ENCODE data around the gene MAD1L1. TPM values are rescaled to one million over a fixed set of nuclear protein-coding genes. Genes with fewer than 3 reads are reported as not detected.

MAD1L1 gene
- total RNA-seq, 1 donor from 2014 or later: 32.7 TPM

DNA sequence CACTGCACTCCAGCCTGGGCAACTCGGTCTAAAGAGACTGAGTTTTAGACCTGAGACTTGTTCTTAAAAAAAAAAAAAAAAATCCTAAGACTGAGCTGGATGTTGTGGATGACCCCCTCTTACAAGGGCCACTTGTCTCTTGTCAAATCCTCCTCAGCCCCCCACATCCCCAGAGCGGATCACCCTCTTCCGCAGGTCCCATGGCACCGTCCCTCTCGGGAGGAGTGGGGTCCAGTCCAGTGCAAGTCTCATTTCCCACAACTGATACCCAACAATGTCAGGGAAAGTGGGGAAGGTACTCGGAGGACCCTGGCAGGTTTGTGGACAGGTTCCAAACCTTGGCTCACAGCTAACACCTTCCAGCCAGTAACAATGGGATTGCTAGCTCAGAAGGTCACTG lies 462.4 kb downstream of the MAD1L1 start:
- peak; percentile 49 for DNase-seq (ENCODE audit: extremely low spot score, unreplicated experiment)
- Mint-ChIP-seq H3K27me3 (ENCODE audit: unreplicated experiment) (peaks cover 17% of the 10 kb centered on the region), H3K4me1 (ENCODE audit: unreplicated experiment) (no peaks in the 10 kb centered on the region), H3K36me3 (ENCODE audit: unreplicated experiment) (no peaks in the 10 kb centered on the region), H3K4me3 (ENCODE audit: unreplicated experiment) (no peak overlapping the region), H3K9me3 (ENCODE audit: unreplicated experiment) (peaks cover 2% of the 10 kb centered on the region), H3K27ac (ENCODE audit: unreplicated experiment) (no peak overlapping the region)
- TF ChIP-seq, protein P1, sequence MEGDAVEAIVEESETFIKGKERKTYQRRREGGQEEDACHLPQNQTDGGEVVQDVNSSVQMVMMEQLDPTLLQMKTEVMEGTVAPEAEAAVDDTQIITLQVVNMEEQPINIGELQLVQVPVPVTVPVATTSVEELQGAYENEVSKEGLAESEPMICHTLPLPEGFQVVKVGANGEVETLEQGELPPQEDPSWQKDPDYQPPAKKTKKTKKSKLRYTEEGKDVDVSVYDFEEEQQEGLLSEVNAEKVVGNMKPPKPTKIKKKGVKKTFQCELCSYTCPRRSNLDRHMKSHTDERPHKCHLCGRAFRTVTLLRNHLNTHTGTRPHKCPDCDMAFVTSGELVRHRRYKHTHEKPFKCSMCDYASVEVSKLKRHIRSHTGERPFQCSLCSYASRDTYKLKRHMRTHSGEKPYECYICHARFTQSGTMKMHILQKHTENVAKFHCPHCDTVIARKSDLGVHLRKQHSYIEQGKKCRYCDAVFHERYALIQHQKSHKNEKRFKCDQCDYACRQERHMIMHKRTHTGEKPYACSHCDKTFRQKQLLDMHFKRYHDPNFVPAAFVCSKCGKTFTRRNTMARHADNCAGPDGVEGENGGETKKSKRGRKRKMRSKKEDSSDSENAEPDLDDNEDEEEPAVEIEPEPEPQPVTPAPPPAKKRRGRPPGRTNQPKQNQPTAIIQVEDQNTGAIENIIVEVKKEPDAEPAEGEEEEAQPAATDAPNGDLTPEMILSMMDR (IDR thresholded peaks at IDR 0.05): no peak

DNA sequence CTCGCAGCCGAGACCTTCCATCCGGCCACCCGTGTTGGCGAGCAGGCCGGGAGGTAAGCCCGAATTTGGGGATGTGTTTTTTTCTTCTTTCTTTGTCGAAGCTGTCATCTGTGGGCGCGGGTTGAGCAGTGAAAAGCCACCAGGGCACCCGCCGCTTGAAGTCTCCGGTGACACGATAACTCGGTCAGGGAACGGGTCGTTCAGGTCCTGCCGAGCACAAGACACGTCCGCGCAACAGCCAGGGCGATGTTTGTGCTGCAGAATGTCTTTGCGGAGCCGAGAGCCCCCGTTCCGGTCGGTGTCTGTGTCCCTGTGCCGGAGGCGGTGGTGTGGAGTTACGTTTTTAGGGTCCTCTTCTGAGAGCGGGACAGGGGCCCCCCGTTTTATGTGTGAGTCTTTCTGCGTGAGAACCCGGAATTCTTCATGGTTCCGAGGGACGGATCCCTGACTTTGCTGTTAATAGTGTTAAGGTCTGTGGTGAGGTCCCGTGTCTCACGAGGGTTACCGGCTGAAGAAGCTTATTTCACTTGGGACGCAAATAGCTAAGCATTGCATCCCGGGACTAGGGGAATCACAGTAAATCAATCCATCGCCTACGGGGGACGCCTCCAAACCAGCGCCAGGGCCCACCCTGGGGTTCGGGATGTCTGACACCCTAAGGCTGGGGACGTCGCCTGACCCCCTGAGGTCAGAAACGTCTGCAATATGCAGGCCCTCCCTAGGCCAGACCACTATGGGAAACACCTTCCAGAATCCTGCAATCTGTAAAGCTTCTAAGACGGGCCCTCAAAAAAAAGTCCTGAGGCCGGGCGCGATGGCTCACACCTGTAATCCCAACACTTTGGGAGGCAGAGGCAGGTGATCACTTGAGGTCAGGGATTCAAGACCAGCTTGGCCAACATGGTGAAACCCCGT lies 463.2 kb downstream of the MAD1L1 start:
- no peak for DNase-seq (ENCODE audit: extremely low spot score, unreplicated experiment)
- Mint-ChIP-seq H3K27me3 (ENCODE audit: unreplicated experiment) (peaks cover 14% of the 10 kb centered on the region), H3K36me3 (ENCODE audit: unreplicated experiment) (no peaks in the 10 kb centered on the region), H3K27ac (ENCODE audit: unreplicated experiment) (no peak overlapping the region), H3K4me3 (ENCODE audit: unreplicated experiment) (no peak overlapping the region), H3K4me1 (ENCODE audit: unreplicated experiment) (no peaks in the 10 kb centered on the region), H3K9me3 (ENCODE audit: unreplicated experiment) (no peaks in the 10 kb centered on the region)
- TF ChIP-seq, protein P1 (IDR thresholded peaks at IDR 0.05): no peak

- Mint-ChIP-seq H3K27me3 (ENCODE audit: unreplicated experiment) (peaks cover 10% of the 10 kb centered on the region), H3K4me3 (ENCODE audit: unreplicated experiment) (no peak overlapping the region), H3K9me3 (ENCODE audit: unreplicated experiment) (no peaks in the 10 kb centered on the region), H3K4me1 (ENCODE audit: unreplicated experiment) (no peaks in the 10 kb centered on the region), H3K36me3 (ENCODE audit: unreplicated experiment) (no peaks in the 10 kb centered on the region), H3K27ac (ENCODE audit: unreplicated experiment) (no peak overlapping the region)
- no peak for DNase-seq (ENCODE audit: extremely low spot score, unreplicated experiment)
- TF ChIP-seq, protein P1 (IDR thresholded peaks at IDR 0.05): no peak
Measured at GRCh38 chr7:1768832-1769231, 463.9 kb downstream of the MAD1L1 start.

DNA sequence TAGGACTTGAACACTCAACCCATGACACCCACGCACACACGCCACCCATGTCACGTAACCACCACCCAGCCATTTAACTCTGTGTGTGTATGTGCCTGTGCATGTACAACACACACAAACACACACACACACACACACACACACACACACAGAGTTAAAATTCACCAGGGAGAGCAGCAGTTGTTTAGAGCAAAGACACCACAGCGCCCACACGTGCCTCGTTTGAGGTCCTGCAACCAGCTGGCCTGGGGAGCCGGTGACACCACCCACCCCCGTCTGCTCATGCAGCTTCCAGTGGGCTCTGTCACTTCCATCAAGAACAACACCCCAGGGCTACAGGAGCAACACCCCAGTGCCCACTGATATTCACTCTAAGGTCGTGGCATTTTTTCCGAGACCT lies 465.2 kb downstream of the MAD1L1 start:
- DNase-seq (ENCODE audit: extremely low spot score, unreplicated experiment): no peak

More for the DNA sequence above, 465.2 kb downstream of the MAD1L1 start:
- peaks cover 3% of the 10 kb centered on the region for H3K27me3 Mint-ChIP-seq (ENCODE audit: unreplicated experiment)
- no peaks in the 10 kb centered on the region for H3K9me3 Mint-ChIP-seq (ENCODE audit: unreplicated experiment)
- no peak overlapping the region for H3K4me3 Mint-ChIP-seq (ENCODE audit: unreplicated experiment)
- TF ChIP-seq, protein P1 (IDR thresholded peaks at IDR 0.05): no peak
- H3K27ac Mint-ChIP-seq (ENCODE audit: unreplicated experiment): no peak overlapping the region
- no peaks in the 10 kb centered on the region for H3K4me1 Mint-ChIP-seq (ENCODE audit: unreplicated experiment)
- no peaks in the 10 kb centered on the region for H3K36me3 Mint-ChIP-seq (ENCODE audit: unreplicated experiment)

Small RNA genes lying within 50 kb of the gene (microRNA-seq; reads per million reads assigned to microRNA genes)
- not detected for gene MIR4655 (ENCODE audit: unreplicated experiment)
- gene MIR6836 (ENCODE audit: unreplicated experiment): not detected

Other genes with a start within 250 kb of the MAD1L1 start
- gene MRM2, start 9.3 kb upstream of the MAD1L1 start, total RNA-seq: 18.9 and 21.6 TPM in 2 replicates
- 12.8 and 14.8 TPM in 2 replicates for gene NUDT1, start 9.3 kb upstream of the MAD1L1 start, total RNA-seq
- gene SNX8, start 81.5 kb upstream of the MAD1L1 start, total RNA-seq: 41.5 and 51.2 TPM in 2 replicates
- gene EIF3B, start 121.9 kb upstream of the MAD1L1 start, total RNA-seq: 132 and 133 TPM in 2 replicates
- gene CHST12, start 170.7 kb upstream of the MAD1L1 start, total RNA-seq: 28.0 and 30.2 TPM in 2 replicates
- gene GRIFIN, start 243.5 kb upstream of the MAD1L1 start, total RNA-seq: not detected in 2 replicates

Measured in osteocyte (in vitro differentiated cells).